Measurements from ENCODE around the gene BCL11B.
"Not testable (repeated sequence)": the region's sequence is repeated elsewhere in the genome, so short reads cannot be mapped to it uniquely, and the experiment has no call there.

The BCL11B gene

DNA sequence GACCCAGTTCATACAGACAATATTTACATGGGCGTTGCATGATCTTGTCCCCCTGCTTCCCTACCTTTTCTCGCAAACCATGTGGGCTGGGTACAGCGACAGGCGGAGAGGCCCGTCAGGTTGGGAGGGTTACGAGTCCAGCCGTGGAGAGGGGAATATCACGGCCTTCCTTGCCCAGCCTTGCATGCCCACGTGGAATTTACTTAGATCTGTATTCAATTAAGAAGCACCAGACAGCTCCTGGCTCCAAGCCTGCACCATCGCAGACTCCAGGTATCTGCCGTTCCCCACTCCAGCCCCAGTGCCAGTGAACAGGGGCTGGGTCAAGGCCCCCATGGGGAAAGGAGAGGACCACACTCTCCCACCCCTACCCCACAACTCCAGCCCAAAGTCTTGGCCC is 29.8 kb downstream of the BCL11B start:
- no peak for DNase-seq

DNA sequence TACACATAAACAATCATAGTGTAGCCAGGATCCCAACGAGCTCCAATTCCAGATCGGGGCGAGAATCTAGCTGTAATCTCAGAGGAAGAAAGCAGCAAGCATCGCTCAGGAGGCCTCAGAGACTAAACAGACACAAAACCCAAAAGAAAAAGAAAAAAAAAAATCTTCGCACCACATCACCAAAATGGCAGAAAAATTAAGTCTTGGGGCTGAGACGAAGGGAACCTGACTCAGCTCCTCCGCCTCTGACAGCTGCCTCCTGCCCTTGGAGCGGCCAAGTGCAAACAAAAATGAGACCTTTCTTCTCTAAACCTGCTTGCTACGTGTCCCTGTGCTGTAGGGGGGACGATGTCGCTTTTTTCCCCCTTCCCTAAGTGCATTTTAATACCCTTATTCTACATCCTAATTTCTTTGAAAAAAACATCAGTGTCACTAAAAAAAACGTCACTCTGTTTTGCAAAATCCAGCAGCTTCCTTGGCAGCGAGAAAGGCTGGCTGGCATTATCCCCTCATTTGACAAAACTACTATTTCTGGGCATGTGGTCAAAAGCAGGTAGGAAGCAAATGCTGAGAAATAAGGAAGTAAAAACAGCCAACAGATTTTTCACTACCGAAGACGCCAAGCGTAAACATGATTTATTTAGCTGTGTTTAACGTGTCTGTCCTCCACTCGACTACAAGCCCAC is 30.5 kb downstream of the BCL11B start:
- no peak for DNase-seq

DNA sequence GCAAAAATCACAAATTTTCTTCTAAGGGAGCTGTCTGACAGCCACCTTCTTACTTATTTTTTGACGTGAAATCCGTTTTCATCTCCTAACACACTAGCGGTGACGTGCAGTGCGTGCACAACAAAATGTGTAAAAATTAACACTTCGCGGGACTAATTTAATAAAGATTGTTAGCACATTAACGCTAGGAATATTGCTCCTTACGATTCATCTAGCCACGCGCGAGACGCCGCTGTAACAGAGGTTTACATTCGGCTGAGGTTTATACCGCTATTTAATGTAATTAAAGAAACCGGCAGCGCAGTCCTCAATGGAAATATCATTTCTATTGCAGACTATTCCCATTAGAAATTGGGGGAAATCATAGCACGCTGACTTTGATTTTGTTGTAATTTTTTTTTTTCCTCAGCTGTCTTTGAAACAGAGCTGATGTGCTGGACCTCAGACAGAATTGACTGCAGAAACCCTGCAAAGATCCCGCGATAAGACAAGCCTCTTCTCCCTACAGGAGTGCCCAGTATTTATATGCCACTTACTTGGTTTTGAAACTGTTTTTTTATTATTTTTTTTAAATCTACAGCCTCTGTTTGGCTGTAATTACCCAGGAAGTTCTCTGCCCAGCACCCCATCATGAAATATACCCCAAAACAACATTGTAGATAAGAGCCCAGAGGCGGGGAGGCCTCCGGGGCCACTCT is 31.2 kb downstream of the BCL11B start:
- no peak for DNase-seq

DNA sequence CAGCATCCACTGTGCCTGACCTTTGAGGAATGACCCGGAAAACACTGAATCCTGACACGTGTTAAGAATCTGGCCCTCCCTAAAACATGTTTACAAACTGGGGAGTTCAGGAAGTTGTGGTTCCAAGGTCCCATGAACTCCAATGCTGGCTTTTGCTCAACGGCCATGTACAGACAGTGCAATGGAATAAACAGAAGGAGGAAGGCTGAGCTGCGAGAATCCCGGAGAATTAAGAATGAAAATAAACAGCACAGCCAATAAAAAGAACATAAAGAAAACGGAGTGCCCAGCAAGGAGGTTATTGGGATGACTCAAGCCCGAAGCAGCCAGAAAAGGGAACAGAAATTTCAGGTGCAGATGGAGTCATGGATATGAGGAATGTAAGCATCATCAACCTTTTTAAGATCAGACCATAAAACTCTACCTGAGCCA is 32.3 kb downstream of the BCL11B start:
- DNase-seq = no peak

DNA sequence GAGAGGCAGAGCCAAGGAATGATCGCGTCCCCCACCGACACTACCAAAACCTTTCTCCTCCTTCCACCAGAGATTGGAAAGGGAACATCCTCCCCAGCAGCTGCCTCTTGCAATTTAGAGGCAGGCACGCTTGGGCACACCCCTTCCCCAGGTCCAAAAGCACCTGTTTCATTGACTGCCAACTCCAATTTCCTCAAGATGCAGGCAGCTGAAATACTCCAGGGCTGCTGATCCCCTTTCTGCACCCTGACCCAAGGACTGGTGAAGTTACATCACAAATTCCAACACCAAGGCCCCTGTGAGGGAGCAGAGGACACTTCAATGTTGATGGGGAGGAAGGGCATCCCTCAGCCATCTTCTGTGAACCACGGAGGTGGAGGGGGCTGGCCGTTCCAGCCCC is 33.8 kb downstream of the BCL11B start:
- no peak for DNase-seq

DNA sequence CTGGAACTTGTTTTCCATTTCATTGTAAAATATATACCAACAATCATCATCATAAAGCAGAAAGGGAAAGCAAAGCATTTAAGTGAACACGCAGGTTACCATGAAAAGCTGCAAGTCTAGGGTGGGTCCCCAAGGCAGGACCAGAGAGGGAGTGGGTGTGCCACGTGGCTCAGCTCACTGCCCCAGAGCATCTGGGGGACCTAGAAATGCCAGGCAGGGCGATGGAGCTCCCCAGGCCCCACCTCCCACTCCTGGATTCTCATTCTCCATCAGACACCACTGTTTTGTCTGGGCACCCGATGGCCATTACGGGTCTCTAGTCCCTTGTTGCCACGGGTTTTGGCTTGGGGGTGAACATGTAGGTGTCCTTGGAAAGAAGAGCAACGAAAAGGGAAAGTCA is 34.7 kb downstream of the BCL11B start:
- no peak for DNase-seq

DNA sequence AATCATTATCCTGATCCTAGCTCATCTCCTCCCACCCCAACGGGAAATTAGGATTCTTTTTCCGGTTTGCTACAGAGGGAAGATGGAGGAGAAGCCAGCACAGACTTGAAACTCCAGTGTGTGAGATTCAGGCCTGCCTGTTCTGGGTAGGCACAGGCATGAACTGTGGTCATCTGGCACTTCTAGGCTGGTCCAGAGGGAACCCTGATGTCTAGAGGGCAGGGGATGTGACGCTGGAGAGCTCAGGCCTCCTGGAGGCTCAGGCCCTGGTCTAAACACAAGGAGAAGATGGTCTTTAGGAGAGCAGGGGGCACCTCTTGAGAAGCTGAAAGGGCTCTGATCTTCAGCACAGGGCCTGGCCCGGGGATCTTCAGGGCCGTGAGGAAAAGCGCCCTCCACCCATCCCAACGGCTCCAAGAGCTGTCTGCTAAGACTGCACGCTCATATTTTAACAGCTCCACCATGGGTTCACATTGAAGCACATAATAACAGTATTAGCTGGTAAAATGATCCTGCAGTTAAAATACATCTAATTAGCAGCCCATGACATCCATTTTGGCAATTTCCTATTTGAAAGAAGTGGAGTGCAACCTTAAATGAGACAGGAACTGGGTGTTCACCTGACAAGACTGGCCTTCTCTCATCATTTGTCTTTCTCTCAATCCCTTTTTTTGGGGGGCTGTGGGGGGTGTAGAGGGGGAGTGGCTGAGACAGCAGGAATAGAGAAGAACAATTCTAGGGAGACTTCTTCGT is 35.4 kb downstream of the BCL11B start:
- no peak for DNase-seq

DNA sequence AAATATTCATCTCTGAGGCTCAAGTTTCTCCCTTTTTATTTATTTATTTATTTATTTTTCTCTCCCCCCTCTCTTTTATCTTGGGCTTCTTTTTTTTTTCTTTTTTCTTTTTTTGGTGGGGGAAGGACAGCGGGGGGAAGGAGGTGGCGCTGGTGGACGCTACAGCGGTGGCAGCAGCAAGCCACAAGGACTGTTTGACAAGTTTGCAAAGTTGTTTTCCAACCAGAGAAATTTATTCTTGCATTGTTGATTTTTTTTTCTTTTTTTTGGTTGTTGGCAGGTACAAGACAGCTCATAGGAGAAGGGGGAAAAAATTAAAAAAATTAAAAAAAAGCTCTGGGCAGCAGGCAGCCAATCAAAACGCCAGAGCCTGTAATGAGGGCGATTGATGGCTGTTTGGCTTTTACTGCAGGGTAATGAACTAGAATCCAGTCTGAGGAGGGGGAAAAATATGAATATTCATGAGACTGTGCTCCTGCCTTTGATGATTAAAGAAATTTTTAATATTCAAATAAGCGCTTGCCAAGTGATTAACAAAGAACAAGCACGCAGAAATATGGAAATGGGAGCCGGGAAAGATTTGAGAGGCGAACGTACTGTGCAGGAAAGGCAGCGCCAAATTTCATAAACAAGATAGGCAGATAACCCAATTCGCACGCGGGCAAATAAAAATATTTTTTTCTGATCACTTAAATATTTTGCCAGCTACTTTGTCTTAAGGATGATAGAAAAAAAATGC is 36.2 kb downstream of the BCL11B start:
- DNase-seq = no peak

DNA sequence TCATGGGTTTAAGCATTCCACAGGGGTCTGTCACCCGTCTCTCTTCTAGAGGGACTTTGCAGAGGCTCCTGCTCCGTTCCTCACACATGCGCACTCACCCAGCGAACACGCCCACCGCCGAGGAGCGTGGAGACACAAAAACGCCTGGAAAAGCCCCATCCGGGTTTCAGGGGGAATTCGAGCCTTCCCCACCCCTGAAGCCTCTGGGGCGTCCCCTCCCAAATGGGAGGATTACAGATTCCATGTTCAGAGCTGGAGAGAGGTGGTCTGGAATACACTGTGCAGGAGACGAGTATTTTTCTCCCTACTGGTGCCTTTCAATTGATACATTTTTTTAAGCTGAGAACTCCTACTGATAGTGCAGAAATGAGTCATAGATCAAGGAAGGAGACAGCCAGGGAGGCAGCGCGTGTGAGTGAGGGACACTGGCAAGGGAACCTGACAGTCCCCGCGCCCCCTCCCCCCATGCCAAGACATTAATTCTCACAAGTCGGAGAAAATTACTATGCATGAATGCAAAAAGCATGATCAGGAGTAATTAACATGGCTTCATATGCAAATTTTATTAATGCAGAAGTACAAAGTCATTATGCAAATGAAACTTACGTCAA is 36.9 kb downstream of the BCL11B start:
- peak in 16 of 58 donors; percentile 6 to 65 (median 22) for DNase-seq

DNA sequence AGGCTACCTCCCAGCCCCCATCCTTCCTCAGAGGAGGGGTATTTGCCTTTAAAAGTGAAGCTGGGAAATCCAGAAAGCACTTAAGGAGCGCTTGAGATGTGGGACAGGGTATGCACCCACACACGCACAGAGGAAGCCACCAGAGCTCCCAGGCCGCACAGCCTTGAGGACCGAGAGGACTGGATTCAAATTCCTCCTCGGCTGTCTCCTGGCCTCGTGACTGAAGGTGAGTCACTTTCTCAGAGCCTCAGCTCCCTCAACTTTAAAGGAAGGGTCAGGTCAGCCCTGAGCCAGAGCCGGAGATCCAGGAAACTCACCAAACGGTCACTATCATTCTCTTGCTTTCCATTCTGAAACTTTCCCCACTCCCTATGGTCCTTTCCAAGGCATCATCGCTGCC is 37.6 kb downstream of the BCL11B start:
- no peak for DNase-seq

DNA sequence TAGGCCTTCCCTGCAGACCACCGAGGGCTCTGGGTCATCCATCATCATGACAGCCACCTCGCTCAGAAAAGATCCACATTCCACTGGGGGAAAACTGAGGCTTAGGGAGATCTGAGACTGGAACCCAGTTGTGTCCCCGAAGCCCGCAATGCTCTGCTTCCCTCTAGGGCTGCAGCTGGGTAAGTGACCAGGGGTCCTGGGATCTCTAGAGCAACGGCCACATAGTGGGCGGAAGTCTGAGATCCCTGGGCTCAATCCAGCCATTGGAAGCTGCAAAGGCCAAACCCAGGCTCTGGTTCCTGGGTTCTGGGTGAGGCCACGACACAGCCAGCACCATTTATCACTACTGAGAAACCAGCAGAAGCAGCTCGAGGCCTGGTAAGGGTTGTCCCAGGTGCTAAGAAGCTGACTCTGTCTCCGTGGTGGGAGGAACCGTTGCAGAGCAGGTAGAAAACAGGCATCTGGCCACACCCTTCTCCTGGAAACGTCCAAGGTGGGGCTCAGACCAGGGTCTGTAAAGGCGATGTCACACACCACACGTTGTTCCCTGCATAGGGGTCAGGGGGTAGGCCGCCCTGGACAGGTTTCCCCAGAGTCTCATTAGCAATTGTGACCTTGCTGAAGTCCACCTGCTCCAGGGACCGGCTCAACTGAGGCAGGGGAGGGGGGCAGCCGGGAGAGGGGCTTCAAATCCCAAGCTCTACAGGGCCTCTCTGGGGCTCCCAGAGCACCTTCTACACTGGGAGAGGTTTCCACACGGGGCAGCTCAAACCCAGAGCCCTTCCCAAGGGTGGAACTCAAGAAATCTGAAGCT is 38.6 kb downstream of the BCL11B start:
- no peak for DNase-seq

DNA sequence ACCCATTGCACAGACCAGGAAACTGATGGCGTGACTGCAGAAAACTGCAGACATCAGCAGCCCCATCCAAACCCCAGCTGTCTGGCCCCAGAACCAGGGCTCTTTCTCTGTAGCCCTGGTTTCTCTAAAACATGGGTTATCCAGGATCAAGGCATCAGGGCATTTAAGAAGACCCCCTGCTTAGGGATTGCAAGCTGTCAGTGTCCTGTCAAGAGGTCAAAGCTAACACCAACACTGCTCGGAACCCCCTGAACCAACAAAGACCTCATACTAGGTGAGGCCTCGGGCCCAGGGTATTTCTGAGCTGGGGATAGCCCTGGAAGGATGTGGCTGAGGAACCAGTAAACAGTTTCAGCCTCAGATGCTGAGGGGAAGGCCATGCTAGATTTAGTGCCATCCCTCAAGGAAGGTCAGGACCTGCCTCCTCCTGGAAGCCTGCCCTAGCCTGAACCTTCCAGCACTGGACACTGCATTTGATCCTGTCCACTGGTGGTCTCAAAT is 39.2 kb downstream of the BCL11B start:
- DNase-seq = no peak

DNA sequence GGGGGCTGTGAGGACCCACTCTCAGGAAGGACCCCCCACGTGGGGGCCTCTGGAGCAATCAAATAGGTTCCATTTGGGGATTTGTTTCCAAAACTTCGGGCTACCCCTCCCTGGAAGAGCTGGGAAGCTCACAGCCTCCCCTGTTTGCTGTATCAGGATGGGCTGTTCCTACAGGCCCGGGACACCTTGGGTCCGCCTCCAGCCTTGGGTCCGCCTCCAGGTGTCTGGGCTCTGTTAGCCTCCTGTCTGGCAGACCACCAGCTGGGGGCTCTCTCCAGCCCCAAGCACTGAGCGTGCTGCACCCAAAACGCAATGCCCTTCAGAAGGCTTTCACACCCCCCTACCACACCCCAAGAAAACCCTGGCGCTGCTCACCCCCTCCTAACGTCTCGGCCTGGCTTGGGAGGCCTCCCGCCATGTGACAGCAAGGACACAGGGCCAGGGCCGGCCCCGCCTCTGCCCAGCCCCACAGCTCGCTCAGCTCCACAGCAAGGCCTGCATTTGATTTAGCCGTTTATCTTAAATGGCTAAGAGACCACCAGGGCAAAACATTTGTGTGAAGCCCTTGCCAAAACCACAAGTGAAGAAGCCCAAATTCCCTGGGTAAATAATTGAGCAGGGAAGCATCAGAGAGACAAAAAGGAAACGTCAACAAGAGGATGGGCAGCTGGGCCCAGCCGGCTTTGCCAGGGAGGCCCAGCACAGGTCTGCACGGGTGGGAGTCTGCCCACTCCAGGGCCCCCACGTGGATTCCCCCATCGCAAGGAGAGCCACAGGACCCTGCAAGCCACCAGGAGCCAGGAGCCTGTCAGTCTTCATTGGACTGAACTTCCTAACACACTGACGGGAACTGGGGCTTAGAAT is 39.9 kb downstream of the BCL11B start:
- no peak for DNase-seq

DNA sequence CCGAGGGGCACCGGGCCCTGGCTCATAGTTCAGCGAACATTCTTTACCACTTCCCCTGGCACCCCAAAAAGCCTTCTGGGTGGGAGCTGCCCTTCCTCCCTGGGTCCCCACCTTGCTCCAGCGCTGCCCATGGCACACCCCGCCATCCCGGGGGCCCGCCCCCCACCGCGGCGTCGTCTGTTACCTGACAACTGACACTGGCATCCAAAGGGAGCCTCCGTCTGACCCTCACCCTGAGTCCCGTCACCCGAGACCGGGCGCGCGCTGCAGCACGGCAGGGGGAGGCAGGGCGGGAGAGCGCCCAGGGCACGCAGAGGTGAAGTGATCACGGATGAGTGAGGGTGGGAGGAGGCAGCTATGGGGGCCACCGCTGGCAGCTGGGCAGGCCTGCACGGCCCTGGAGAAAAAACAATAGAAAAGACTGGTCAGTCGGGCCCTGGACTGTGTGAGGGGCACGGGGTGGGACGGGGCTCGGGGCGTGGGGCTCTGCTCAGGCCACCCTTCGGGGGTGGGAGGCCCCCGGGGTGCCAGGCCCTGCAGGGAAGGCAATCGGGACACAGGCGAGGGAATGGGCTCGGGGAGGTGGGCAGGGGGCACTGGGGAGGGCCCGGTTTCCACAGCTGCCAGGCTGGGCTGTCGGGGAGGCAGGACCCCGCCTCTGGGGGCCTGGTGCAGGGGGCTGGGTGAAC is 40.7 kb downstream of the BCL11B start:
- DNase-seq = no peak

DNA sequence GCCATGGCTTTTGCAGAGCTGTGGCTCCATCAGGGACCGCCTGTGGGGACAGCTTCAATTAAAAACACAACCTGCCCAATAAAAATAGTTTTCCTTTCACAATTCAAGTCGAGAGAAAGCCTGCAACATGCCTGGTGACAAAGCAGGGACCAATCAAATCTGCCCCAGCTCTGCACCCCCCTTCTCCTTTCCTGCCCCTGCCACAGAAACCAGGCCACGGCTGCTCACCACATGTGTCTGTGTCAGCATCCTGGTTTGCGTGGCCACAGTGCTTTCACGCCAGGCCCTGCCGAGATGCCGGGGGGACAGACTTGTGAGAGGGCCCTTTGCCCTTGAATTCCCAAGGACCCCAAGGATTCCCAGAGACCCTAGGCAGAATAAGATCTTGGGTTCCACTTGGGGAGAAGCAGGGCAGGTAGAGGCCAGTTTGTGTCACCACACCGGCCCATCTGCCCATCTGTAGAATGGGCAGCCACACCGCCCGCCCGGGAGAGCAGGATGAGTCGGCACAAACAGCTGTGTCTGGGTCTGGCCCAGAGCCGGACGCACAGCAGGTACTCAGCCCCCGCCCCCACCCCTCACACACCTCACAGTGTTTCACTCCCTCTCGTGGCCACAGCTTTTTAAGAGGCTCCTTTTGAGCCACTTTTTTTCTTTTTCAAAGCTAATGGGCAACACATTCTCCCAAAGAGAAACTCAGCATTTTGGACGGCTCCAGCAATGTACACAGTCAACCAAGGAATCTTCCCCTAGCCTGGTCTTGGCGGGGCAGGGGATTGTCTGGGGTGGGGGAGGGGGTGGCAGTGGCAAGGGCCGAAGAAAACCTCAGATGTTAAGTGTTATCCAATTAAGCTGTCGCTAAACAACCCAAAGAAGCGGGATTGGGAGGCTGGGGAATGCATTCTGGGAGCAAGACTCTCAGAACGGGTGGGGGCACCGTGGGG is 41.5 kb downstream of the BCL11B start:
- DNase-seq = peak in 1 of 58 donors; percentile 14

DNA sequence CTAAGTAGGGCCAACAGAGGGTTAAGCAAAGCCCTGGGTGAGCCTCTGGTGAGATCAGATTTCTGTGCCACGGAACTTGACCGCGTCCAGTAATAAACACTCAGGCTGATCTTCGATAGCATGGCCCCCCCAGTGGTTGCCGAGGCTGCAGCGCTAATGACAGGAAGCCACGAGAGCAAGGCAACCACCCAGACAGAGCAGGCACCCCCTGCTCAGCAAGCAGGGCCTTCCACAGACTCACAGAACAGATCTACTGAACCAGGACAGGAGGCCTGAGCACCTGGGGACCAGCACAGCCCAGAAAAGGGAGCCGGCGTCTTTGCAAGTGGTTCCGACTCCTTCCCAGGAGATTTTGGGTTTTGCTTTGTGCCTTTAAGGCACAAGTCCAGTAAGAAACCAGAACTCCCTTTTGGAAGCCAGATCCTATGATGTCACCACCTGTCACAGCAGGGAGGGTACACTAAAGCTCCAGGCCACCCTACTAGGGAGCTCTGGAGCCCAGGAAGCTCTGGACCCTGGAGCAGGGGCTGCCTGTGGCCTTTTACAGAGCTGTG is 42.3 kb downstream of the BCL11B start:
- no peak for DNase-seq

DNA sequence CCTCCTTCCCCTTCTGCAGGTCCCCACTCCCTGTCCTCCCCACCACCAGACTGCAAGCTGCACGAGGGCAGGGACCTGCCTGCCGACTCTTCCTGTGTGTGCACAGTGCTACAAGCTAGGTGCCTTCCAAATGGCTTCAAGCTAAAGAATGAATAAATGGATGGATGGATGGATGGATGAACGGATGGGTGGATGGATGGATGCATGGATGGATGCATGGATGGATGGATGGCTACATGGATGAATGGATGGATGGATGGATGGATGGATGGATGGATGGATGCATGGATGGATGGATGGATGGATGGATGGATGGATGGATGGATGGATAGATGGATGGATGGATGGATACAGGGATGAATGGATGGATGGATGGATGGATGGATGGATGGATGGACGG is 43.2 kb downstream of the BCL11B start:
- not testable (repeated sequence) for DNase-seq
